HG03342 (cell line): ENCODE measurements around the gene HIBCH.
"Not testable (repeated sequence)": the region's sequence is repeated elsewhere in the genome, so short reads cannot be mapped to it uniquely, and the experiment has no call there.

Experiments used
- ATAC-seq: cut with Tn5 transposase; IDR thresholded peaks from one replicate; pipeline ENCODE4 v1.9.1; 2021; ENCODE audit warnings: mild to moderate bottlenecking, moderate library complexity; ENCODE audit not compliant: unreplicated experiment

Gene HIBCH

DNA sequence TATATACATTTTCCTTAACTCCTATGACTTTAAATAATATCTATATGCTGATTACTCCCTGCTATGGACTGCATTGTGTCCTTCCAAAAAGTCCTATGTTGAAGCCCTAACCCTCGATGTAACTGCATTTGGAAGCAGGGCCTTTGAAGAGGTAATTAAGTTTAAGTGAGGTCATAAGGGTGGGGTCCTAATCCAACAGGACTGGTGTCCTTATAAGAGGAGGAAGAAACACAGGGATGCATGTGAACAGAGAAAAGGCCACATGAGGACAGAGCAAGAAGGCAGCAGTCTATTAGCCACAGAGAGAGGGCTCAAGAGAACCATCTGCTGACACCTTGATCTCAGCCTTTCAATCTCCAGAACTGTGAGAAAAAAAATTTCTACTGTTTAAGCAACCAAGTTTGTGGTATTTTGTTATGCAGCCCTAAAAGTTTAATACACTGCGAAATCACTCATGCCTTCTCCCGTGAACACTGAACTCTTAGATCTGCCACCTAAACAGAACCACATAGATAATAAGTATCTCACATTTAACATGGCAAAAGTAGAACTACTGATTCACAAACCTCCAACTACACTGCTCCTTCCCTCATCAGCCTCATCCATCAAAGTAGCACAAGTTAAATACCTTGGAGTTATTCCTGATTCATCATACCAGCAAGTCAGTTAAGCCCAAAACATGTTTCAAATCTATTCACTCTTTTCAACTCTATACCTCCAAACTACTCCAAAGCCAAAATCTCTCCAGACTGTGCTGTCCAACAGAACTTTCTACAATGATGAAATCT, 65.4 kb downstream of the HIBCH start:
- no peak for ATAC-seq

DNA sequence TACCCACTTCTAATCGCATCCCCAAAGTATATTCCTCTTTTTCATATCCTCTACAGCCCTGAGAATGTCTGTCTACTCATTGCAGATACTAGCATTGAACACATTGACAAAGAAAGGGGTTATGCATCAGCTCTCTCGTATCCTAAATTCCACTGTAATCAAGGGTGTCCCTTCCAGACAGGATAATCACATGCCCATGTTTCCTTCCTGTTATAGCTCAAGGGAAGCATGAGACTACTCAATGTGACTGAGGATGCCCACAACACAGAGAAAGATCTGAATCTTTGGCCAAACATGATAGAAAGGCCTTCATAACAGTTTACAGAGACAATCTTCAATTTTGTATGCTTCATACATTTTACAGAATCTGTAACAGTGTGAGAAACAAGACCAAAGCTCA, 69.2 kb downstream of the HIBCH start:
- no peak for ATAC-seq

DNA sequence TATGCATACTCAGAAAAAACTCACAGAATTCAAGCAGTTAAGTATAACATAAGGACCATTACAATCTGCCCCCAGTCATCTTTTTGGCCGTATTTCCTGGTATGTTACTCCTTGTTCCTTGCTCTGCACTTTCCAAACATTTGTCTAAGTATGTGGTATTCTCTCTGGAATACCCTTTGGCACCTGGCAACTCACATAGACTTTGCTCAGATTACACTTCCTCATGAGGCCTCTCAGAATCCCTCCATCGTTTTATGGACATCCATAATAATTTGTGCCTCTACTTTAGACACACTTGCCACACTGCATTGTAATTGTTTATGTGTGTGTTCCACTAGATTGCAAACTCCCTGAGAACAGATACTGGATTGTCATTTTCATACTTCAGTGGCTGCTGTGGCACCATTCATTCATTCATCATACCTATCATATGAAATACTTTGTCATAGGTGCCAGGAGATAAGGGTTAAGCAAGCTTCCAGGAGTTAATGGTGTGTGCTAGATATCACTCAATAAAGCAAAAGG, 84.0 kb downstream of the HIBCH start:
- ATAC-seq = no peak

DNA sequence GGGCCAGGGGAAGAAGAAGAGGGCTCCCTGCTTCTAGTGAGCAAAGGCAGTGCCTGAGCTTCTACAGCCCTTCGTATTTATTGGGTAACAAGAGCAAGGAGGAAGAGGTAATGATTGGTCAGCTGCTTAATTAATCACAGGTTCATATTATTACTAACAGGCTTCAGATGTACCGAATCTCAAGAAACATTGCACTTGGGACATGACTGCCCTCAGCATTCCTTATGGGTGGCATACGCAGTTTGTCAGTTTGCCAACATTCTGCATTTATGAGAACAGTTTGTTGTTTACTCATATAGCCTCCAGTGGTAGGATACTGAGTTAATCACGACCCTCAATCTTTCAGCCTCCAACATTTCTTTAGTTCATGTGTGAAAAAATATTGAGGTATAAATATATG, 84.5 kb downstream of the HIBCH start:
- no peak for ATAC-seq

DNA sequence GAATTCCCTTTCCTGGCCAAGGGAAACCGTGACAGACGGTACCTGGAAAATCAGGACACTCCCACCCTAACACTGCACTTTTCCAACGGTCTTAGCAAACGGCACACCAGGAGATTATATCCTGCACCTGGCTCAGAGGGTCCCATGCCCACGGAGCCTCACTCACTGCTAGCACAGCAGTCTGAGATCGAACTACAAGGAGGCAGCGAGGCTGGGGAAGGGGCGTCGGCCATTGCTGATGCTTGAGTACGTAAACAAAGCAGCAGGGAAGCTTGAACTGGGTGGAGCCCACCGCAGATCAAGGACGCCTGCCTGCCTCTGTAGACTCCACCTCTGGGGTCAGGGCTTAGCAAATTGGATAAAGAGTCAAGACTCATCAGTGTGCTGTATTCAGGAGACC, 95.6 kb downstream of the HIBCH start:
- not testable (repeated sequence) for ATAC-seq

DNA sequence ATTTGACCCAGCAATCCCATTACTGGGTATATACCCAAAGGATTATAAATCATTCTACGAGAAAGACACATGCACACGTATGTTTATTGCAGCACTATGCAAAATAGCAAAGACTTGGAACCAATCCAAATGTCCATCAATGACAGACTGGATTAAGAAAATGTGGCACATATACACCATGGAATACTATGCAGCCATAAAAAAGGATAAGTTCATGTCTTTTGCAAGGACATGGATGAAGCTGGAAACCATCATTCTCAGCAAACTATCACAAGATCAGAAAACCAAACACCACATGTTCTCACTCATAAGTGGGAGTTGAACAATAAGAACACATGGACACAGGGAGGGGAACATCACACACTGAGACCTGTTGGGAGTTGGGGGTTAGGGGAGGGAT, 96.9 kb downstream of the HIBCH start:
- not testable (repeated sequence) for ATAC-seq

DNA sequence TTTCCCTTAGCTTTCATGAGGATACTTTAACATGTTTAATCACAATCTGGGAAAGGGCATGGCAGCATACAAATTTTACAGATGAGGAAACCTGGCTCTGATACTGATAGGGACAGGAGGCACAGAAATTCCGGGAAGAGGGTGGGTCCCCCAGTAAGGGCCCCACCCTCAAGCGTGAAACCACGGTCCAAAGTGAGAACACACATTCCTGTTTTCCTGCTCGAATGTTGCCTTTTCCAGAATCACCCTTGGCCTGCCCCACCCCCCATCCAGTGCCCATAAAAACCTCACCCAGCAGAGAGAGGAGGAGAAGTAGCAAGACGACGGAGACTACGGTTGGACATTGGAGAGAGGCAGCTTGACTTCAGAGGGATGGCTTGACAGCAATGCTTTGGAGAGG, 98.2 kb downstream of the HIBCH start:
- no peak for ATAC-seq

DNA sequence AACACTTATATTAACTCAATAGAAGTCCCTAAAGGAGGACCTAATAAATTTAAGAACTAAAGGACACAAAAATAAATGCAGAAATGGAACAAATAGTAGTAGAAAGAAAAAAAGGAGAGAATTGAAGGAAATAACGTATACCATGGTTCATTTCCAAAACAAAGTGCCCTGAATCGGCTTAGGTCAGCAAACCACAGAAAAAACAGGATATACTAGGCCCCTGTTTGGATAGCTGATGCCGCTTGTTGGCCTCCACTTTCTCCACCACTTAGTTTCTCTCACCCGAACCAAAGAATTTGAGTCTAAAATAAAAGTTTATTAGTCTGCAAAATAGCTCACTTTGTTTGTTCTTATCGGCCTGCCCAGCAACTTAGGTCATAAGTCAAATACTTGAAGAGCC, 100.4 kb downstream of the HIBCH start:
- no peak for ATAC-seq

DNA sequence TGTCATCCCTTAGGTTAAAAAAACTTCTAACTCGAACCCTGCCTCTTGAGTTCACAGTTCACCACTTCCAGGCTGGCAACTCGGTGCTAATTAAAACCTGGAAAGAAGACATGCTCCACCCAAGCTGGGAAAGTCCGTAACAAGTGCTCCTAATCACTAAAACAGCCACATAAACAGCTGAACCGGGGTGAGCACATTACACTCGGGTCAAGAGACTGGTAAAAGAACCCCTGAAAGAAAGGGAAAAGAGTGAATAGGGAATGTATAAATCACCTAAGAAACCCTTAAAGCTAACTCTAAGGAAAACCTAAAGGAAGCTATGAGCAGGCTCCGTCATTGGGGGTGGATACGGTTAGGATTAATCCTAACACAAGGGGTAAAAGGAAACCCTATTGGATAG, 102.0 kb downstream of the HIBCH start:
- no peak for ATAC-seq

DNA sequence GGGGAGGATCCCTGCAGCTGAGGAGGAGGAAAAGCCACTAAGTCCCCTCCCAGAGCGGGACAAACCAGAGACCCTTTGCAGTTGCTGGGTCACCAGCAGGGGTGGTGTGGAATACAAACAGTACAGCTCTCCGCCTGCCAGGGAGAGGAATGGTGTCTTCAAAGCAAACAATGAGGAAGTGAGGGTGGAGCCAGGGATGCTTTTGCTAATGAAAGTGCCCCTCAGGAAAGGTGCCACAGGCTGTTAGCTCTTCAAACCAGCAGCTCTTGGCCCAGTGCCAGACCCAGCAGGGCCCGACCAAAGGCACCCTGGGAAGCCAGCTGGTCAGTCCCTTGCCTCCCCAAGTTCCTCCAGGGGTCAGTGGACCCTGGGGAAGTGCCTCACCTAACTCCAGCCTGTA, 102.8 kb downstream of the HIBCH start:
- no peak for ATAC-seq

DNA sequence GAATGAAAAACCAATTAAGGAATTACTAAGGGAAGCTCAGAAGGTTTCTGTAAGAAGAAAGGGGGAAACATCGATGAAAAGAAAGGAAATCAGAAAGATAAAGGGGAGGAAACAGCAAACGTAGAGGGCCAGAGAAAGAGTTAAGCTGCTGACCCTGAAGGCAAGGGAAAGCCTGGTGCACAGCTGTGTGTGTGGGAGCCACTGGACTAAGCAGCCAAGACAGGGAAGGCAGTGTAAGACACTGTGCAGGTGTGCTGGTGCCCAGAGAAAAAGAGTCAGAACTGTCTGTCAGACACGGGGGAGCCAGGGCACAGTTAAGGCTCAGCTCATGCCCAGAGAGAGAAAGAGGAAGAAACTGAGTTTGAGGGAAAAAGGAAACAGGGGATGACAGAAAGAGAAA, 104.0 kb downstream of the HIBCH start:
- ATAC-seq = no peak

DNA sequence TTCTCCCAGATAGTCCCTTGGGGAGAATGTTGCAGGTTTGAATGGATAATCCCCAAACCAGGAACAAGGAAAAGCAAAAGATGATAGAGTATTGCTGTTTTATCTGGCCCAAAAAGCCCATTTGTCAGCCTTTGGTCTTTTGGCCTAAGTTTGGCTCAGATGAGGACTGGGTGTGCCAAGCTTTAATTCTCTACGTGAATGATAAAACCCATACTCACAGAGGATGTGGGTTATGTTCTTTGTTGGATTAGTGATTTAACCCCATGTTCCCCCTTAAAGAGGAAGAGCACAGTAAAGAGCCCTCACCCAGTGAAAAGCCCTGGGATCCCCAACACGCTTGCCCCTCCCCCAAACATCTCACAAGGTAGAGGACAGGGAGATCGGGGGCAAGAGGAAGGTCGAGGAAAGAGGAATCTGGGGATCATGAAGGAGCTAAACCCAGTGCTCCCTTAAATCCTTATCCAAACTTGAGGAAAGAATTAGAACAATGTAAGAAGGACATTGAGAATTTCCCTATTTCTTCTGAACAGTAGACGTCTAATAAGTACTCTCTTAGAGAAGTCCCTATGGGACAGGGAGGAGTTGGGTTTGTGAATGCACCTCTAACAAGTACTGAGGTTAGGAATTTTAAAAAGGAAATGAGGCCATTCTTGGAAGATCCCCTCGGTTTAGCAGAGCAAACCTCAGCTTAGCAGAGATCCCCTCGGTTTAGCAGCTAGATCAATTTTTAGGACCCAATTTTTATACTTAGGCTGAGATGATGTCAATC, 105.0 kb downstream of the HIBCH start:
- ATAC-seq = no peak

DNA sequence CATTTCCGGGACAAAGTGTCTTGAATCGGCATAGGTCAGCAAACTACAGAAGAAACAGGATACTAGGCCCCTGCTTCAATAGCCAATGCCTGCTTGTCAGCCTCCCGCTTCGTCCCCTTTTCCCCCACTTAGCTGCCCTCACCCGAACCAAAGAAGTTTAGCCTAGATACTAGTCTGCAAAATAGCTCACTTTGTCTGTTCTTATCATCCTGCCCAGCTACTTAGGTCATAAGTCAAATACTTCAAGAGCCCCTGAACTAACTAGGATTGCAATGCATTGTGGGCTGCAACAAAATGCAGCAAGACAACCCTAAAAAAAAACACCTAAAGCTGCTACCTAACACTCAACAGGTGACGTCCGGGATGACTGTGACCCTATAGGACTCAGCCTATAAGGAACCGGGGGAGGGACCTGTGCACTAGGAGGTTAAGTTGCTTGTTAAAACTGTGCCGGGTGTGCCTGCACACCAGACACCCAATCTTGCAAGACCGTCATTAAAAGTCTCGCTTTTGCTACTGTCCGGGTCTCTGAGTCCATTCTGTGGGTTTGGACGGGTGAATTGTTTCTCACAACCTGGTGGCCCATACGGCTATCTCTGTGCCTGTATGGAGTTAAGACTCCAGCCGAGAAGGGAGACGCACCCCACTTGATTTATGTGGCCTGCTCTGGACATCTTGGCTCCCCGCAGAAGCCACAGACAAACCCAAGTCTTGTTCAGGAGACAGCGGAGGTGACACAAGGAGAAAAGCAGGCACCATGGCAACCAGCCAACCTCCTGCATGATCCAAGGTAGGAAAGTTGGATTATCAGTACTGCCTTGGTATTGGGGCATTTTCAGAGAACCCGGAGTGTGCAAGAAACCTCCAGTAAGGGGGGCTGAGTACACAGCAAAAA, 105.9 kb downstream of the HIBCH start:
- no peak for ATAC-seq

DNA sequence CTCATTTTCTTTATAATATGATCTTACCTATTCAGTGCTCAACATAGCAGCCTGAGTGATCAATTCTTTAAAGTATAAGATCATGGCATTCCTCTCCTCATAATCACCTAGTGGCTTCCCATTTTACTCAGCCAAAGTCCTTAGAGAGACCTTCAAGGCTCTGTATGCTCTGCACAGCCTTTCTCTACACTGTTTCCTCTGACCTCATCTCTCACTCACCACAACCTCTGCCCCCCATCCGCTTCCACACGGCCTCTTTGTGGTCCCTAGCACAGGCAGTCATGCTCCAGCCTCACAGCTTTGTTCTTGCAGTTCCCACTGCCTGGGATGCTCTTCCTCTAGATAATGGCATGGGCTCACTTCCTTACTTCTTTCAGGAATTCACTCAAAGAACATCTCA, 109.2 kb downstream of the HIBCH start:
- ATAC-seq = no peak

DNA sequence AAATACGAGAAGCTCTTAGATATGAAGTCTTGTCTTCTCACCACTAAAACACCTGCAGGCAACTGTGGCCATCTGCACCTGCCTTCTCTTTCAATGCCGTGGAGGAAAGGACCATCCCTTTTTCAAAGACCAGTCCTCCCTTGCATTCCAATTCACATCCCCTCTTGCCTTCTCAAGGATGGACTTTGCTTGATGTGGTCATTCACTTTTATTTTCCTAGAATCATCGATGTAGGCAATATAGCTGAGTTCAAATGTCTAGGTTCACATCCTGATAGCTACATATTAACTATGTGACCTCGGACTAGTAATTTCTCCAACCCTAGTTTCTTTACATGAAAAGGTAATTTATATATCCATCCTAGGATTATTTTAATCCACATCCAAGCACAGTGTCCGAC, 110.1 kb downstream of the HIBCH start:
- no peak for ATAC-seq

DNA sequence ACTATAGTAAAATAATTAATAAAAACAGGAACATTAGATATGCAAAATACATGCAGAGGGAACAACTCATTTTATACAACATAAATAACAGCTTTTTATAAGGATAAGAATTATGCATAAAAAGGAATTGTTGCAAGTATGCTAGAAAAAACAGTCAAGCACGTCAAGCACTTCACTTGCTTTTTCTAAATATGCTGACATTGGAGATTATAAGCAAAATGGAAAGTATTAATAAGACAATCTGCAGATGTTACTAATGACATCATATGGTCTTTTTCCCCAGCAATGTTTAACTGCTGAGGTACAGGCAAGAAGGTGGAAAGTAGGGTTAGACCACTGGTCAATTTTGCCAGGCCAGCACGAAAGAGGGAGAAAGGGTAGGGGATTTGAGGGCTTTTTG, 111.7 kb downstream of the HIBCH start:
- ATAC-seq = no peak

DNA sequence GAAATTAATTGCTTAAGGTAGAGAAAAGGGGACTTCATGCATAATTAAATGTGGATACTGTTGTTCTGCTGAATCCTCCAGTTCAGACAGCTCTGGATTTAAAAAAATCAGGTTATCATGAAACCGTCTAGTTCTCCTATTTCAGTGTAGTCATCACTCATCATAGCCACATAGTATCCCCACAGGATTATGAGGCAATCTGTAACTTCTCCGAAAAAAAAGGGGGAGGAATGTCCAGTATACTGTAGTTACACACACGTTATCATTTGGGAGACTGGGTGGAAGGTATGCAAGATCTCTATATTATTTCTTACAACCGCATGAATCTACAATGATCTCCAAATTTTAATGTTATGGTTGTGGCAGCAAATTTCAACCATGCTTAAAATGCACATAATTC, 114.0 kb downstream of the HIBCH start:
- ATAC-seq = no peak

DNA sequence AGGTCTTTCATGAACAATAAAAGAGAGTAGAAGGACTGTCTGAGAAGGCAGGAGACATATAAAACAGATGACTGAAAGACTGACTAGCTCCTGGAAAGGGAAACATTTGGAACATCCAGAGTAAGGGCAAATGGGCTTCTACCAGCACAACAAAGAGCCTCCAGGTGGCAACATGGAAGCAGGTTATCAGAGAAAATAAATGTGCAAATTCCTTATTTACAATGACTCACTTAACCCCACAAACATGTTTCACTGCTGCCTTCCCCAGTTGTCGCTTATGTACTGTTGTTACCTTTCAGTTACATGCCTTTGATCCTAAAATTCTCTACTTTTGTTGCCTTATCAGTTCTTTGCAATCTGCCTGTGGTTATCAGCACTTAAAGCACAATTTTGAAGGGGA, 117.0 kb downstream of the HIBCH start:
- ATAC-seq = no peak

DNA sequence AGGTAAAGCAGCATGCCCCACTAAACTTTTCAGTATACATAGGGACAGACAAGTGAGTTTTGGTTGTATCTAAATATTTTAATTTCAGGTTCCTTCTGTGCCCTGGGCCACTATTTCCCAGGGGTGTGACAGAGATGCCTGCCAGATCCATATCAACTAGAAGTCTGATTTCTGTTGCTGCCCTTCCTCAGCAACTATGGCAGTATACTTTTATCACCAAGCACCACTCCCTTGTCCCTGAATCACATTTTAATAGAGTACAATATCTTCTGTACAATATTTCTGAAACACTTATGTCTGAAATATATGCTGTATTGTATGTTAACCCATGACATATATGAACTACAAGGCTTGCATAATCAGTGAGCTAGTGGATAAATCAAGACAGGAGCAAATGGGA, 117.6 kb downstream of the HIBCH start:
- no peak for ATAC-seq

DNA sequence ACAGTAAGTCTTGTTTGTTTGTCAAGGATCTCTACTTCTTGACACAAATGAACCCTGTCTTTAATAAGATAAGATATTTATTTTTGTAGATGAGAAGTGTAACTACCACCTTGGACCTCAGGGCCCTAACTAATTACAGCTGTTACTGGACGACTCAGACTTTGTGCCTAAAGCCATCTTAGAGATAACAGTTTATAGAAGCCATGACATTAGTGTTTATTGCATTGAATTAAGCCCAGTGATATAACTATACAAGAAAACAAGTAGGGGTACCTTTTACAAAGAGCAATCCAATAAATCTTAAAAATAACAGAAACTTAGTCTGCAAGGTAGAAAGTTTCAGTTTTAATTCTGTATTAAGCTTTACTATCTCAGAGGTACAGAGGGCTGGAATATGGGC, 119.0 kb downstream of the HIBCH start:
- no peak for ATAC-seq

DNA sequence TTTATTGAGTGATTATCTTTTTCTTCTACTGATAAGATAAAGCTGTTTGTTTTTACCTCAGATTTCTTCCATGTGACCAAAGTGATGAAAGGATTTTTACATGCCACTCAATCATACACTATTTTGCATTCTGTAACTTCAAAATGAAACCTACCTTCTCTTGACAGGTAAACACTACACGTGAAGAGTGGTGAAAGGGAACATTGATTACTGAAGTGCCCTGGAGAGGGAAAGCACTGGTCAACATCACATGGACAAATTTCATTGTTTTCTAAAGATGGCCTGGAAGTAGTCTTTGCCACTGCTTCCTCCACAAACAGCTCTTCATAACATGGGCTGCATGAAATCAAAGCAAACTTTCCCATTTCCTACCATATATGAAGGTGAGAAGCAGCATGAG, 120.1 kb downstream of the HIBCH start:
- no peak for ATAC-seq
